GM21529 (cell line): Measurements from ENCODE around the gene SDR9C7.
"Not testable (repeated sequence)": the region's sequence is repeated elsewhere in the genome, so short reads cannot be mapped to it uniquely, and the experiment has no call there.

Experiments
- ATAC-seq: cut with Tn5 transposase; IDR thresholded peaks from one replicate; pipeline ENCODE4 v1.9.1; 2021; ENCODE audit not compliant: unreplicated experiment

SDR9C7 gene

DNA sequence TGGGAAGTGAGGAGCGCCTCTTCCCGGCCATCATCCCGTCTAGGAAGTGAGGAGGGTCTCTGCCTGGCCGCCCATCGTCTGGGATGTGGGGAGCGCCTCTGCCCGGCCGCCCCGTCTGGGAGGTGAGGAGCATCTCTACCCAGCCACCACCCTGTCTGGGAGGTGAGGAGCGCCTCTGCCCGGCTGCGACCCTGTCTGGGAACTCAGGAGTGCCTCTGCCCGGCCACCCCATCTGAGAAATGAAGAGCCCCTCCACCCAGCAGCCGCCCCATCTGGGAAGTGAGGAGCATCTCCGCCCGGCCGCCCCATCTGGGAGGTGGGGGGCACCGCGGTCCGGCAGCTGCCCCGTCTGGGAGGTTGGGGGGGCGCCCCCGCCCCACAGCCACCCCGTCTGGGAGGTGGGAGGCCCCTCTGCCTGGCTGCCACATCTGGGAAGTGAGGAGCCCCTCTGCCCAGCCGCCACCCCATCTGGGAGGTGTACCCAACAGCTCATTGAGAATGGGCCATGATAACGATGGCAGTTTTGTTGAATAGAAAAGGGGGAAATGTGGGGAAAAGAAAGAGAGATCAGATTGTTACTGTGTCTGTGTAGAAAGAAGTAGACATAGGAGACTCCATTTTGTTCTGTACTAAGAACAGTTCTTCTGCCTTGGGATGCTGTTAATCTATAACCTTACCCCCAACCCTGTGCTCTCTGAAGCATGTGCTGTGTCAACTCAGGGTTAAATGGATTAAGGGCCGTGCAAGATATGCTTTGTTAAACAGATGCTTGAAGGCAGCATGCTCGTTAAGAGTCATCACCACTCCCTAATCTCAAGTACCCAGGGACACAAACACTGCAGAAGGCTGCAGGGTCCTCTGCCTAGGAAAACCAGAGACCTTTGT lies 54.7 kb downstream of the SDR9C7 start:
- not testable (repeated sequence) for ATAC-seq

DNA sequence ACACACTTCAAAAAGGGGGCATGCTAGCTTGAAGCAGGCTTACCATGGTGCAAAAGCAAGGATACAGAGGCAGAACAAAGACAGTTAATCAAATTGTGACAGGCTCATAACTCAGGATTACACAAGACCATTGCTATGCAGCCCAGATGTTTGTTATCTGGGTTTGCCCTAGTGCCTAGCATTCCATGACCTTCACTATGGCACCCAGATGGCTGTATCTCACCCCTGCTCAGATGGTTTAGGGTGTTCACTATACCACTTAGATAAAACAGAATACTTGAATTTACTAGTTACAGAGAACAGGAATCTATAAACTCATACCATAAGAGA lies 56.2 kb downstream of the SDR9C7 start:
- no peak for ATAC-seq

DNA sequence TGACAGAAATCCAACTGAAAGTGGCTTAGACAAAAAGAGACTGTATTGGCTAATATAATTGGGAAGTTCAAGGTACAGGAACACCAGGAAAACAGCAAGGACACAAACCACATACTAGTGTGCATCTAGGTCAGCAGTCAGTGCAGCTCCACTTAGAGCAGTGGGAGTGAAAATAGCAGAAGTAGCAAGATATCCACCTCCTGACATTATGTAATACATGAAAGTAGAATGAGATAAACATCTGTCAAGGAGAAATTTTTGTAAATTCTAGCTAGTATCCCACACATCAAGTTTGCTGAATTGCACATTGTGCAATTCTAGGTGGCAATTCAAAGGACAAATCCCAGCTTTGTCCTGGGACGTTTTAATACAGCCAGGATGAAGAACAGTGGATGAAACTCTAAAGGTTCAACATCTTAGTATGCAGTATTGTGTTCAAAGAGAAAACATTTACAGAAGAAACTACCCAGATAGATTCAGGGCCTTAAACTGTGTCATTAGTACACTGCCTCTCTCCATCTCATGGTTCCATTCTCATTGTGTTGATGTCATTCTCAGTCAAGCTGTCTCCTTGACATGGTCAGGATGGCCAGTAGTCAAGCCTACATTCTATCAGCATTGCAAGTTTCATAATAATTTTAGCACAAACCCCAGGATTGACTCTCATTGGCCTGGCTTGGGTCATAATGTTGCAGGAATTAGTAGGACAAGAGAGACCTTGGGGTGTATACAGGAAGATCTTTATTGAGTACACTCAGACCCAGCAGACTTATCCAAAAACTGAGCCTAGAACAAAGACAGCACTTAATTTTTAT lies 56.8 kb downstream of the SDR9C7 start:
- no peak for ATAC-seq

GRCh38 chr12:56874821-56875220 lies 59.4 kb downstream of the SDR9C7 start:
- ATAC-seq: no peak

GRCh38 chr12:56873382-56873781 lies 60.8 kb downstream of the SDR9C7 start:
- ATAC-seq: no peak
